HG03558 (cell line): Measurements from ENCODE around the gene PLEKHO2.

Source experiments
- ATAC-seq: cut with Tn5 transposase; IDR thresholded peaks from one replicate; pipeline ENCODE4 v1.9.1; 2021; ENCODE audit warnings: moderate number of reproducible peaks; ENCODE audit not compliant: unreplicated experiment; ENCODE audit errors: extremely low read depth

PLEKHO2 gene

DNA sequence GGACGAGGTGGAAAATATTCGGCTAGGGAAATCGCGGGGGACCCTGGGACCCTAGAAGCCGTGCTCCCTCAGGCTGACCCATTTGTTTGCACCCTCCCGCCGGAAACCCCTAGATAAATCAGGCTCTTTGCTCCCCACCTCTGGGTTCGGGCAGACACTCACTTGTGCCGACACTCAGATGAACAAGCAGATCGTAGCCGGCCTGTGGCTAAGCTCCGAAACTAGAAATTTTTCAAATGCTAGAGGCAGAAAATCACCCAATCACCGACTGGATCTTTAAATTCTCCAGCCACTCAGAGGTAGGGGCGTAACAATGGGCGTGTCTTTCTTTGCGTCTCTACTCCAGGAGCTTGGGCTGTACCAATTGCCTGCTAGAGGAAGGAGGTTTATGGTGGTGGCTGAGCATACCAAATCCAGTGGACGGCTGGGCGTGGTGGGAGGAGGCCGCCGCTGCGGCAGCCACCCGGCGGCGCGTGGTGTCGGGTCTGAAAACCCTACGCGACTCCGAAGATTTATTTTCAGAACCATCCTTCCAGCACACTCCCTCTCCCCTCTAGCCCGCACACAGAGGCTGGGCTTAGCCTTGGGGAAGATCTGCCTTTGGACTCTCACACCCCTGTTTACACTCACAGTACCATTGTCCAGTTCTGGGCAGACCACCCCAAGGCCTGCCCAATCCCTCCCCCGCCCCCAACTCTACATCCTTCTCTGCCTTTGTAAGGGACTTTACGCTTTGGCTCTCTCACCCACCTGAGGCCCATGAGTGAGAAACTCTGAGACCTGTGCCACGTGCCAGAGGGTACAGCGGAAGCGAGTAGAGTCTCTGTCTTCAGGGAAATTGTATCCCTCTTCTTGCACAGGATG is 16.1 kb upstream of the PLEKHO2 start, which contains the start of gene PIF1:
Gene PIF1 (minus strand): TSS at position 217 of the 864 bp plus-strand sequence. CDS start 1,312 bp downstream, outside the sequence.
- ATAC-seq, result peak; percentile 53

DNA sequence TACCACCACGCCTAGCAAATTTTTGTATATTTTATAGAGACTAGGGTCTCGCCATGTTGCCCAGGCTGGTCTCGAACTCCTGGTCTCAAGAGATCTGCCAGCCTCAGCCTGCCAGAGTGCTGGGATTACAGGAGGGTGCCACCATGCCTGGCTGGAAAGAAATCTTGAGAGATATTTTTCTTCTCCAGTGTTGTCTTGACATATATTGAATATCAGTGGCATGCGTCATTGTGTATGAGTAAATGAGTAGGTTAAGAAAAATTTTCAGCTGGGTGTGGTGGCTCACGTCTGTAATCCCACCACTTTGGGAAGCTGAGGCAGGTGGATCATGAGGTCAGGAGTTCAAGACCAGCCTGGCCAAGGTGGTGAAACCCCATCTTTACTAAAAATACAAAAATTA is 12.7 kb upstream of the PLEKHO2 start:
- ATAC-seq, result no peak

DNA sequence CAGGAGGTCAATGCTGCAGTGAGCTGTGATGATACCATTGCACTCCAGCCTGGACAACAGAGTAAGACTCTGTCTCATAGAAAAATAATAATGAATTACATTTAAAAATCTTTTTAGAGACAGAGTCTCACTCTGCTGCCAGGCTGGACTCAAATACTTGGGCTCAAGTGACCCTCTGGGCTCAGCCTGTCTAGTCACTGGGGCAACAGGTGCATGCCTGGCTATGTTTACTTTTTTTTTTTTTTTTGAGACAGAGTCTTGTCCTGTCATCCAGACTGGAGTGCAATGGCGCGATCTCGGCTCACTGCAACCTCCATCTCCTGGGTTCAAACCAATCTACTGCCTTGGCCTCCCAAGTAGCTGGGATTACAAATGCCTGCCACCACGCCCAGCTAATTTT is 8.0 kb upstream of the PLEKHO2 start:
- ATAC-seq, result no peak

DNA sequence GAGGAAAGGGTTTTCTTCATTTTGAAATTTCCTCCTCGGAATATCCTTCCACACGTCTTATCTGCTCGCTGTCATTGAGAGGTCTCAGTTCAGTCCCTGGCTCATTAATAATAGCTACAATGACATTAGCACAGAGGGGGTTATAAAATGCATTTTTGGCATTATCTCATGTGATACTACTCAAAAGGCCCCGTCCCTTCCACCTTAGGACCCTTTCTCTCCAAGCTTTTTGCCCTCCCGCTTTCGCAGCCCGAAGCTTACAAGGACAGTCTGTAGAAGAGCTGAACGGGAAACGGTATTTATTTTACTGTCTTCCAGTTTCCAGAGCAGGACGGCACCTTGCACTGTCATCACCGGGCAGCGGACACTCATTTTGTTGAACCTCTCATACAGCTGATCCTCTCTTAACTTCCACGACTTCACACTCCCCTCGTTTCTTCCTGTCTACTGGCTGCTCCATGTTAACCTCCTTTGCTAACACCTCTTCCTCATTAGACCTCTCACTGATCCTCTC is 5.6 kb upstream of the PLEKHO2 start:
- ATAC-seq, result no peak

DNA sequence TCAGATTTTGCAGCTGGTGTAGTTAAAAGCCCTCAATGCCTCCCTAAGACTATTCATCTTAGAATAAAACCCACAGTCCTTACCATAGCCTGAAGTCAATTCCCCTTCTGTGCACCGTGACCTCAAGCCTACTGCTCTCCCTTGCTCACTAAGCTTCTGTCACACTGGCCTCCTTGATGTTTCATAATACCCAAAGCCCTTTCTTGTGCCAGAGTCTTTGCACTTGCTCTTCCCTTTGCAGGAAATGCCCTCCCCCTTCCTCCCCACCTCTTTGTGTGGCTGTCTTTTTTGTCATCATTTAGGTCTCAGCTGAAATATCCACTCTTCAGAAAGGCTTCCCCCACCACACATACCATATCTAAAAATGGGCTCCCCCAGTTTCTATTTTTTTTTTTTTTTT is 4.2 kb upstream of the PLEKHO2 start:
- no peak for ATAC-seq

DNA sequence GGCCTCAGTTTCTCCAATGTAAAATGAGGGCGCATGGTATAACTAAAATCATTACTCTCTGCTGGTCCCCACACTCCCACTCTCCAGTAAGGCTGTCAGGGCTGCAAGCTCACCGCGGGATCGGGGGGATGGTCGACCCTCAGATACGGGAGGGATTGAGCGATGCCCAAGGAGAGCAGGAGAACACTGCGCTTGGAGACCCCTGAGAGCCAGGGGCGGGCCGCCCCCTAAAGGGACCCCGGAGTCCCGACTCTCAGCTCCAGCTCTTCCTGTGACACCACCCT is 713 bp upstream of the PLEKHO2 start:
- ATAC-seq, result no peak

DNA sequence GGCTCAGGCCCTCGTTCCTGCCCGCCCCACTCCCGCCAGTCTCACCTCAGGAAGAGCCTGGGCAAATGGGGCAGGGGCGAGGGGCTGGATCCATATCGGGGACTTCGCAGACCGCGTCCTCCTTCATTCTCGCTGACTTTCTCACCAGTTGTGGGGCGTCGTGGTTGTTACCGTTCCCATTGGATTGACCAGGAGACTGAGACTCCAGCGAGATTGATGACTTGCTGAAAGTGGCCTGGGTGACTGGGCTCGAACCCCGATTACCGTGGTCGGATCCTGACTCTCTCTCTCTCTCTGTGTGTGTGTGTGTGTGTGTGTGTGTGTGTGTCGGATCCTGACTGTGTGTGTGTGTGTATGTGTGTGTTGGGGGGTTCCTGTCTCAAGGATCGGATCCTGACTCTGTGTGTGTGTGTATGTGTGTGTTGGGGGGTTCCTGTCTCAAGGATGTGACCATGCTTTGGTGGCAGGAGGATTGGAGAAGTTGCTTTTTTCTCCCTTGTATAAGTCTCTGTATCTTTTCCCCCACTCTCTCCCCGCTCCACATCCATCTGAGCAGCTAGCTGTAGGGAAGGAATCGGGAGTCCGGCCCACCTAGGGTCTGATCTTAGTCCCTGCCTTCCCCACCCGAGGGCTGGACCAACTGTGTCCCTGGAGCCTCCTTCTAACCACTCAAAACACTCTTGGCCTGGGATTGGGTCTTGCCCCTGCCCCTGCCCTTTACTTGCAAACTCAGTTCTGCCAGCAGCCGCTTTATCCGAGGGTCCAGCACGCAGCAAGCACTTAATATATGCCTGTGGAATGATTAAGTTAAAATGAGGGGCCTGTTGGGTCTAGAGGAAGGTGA is 603 bp downstream of the PLEKHO2 start:
- no peak for ATAC-seq

DNA sequence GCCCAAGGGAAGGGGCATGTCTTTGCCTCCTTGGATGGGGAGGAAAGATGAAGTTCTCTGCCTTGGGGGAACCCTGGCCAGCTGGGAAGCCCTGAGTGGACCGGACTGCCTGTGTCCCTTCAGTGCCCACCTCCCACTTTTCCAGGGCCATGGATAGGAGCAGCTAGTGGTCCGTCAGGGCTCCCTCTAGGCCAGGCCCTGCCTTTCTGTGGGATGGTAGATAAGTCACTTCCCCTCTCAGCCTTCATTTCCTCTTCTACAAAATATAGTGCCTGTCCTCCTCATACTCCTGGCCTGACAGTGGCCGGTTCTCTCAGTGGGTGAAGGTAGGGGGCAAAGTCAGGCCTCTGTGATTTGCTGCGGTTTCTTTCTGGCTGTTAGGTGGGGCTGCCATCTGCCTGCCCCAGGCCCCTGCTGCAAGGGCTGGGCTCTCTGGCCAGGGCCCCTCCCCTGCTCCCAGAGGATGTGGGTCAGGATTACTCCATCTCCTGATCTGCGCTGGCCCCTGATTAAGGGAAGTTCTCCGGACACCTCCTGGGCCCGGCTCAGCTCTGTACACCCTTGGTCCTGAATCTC is 1.4 kb downstream of the PLEKHO2 start:
- ATAC-seq, result no peak

DNA sequence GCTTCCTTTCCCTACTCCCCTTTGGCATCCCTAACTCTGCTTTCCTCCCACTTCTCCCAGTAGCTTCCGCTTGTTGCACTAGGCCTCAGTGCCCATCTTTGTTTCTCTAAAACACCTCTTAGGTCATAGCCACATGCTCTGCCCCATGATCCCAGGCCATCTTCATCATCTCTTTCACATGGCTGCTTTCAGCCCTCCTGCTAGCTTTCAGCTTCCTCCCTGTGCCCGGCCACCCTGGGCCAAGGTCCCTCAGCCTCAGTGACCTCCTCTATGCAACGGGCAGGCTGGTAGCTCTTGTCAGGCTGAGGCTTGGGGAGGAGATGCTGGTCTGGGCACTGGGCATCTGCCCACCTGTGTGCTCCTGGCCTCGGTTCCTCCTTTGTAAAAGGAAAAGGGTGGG is 2.3 kb downstream of the PLEKHO2 start:
- ATAC-seq, result no peak

DNA sequence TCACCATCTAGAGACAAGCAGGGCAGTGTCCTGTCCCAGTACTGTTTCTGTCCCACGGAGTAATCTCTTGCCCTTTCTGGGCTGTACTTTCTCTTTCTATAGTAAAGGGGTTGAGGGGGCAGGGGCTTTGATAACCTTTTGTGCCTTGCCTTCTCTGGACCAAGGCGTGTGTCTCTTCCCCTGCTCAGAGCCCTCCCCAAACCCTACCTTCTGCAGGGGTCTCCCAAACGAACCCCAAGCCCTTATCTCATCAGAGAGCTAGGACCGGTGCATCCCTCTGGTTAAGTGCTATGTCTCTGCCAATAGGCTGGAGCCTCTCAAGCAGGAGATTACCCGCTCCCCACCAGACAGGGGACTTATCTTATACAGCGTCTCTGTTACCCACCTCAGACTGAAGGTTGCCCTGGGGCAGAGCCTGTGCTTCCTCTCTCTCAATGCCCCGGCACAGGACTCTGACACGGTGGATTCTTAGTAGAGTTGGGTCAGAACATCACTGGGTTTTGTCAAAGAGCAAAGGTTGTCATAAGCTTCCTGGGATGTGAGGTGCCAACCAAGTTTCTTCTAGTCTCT is 2.9 kb downstream of the PLEKHO2 start:
- ATAC-seq, result no peak

DNA sequence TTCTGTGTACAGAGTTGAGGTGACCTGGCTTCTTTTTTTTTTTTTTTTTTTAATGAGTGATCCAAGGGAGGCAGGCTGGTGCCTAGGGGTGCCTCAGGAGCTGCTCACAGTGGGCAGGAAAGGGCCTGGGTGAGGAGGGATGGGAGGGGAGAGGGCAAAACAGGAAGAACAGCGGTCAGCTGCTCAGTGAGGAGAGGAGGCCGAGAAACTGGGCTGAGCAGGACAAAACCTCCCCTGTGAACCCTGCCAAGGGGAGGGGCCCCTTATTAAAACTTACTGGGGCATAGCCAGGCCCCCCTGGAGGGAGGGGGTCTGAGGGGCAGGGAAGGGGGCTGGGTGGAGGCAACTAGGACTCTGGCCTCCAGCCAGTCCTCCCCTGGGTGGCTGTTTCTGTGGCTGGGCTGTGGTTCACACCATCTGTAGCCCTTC is 3.5 kb downstream of the PLEKHO2 start:
- ATAC-seq, result no peak

DNA sequence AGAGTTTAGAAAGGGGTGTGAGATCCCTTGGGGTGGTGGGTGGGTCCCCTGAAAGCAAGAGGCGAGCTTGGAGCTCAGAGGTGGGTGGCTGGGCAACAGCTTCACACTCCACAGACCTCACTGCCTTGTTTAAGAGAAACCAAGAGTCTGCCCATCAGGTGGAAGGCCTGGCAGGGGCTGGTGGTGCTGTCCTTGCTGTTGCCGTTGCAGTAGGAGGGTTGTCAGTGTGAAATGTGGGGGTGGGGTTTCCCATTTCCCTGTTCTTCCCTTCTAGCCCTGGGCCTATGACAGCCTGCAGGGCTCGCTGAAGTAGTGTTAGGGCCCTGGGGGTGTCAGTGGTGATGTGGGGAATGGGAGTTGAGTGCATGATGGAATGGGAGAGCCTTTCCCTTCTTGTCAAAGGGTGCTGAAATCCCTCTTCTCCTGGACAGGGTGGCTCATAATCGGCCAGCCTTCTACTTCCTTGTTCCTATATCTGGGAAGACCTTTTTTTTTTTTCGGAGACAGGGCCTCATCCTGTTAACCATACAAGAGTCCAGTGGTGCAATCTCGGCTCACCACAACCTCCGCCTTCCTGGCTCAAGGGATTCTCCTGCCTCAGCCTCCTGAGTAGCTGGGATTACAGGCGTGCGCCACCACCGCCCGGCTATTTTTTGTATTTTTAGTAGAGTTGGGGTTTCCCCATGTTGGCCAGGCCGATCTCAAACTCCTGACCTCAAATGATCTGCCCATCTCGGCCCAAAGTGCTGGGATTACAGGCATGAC is 4.3 kb downstream of the PLEKHO2 start:
- no peak for ATAC-seq

DNA sequence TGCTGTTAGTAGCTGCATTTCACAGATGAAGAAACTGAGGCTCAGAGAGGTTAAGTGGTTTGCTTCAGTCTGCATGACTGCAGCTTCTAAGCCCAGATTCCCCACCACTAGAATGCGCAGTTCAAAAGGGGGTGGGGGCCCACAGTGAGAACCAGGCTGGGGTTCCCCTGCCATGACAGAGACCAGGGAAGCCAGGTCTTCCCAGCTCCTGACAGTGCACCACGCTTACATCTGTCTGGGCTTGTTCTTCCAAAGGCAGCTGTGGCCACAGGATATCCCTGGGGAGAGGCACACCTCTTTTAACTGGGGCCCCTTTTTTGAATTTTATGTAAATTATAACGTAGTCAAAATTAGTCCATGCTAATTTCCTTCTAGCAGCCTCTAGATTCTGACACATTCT is 5.3 kb downstream of the PLEKHO2 start:
- no peak for ATAC-seq

DNA sequence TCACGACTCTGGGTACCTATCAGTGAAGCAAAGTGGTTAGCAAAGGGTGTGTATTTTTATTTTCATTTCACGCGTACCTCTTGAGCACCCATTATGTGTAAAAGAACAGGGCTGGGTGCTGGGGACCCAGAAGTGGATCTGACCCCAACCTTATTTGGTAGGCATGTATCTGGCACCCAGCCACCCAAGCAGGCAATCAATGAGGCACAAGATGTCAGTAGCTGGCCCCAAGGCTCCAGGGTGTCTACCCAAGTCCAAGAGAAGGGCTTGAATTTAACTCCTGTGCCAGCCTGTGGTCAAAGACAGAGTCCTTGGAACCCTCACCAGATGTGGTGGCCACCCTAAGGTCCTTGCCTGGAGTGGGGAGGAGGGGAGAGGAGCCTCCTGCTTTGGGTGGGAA is 5.7 kb downstream of the PLEKHO2 start:
- no peak for ATAC-seq

DNA sequence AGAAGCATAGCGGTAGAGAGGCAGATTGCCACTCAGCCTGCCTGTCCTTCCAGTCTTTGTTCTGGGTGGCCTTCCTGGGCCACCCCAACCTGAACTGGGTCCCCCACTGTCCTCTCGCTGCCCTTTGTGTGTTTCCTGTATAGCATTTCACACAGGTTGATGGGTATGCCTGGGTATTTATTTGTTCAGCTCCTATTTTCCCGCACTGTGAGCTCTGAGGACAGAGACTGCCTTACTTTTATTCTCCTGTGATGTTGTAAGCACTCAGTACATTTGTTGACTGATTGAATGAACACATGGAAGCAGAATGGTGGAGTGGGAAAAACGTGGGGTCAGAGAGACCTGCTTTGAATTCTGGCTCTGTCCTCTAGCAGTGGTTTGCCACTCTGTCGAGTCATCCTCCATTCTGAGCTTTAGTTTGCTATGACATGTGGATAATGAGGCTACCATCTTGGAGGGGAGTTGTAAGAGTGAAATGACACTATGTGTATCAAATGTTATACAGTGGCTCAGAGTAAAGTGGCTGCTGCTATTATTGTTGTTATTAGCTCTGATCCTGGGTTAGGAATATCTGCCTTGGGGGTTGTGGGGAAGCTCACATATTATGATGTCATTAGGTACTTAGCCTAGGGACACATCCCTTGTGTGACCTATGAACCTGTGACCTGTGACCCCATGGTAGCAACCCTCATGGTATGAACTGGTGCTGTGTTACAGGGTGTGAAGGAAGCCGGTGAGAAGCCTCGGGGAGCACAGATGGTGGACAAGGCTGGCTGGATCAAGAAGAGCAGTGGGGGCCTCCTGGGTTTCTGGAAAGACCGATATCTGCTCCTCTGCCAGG is 6.4 kb downstream of the PLEKHO2 start:
- ATAC-seq, result no peak

DNA sequence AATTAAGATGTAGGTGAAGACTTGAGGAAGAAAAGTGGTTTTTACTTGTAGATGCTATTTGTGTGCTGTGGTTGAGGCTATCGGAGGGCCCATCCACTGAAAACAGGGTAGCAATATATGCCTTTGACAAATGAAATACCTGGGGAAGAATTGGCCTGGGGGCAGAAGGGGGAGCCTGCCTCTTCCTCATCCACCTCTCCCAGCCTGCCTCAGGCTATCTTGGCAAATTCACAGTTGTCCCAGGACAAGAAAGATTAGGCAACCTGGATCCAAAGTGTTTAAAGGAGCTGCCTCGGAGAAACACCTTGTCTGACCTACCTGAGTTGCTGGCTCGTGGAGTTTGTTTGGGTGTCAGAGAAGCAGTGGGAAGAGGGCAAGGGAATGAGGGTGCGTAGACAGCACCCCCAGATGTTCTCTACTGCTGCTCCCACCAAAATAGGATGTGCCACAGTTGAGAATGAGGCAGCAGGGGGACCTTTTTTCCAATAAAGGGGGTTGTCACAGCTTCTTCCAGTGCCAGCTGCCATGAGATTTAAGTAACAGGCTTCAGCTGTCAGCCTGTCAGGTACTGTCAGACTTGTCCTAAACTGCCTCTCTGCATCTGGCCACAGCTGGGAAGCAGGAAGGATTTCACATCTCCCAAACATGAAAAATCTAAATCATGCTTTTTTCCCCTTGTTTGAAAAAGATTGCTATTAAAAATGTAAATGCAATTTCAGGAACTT is 9.2 kb downstream of the PLEKHO2 start:
- ATAC-seq, result no peak

DNA sequence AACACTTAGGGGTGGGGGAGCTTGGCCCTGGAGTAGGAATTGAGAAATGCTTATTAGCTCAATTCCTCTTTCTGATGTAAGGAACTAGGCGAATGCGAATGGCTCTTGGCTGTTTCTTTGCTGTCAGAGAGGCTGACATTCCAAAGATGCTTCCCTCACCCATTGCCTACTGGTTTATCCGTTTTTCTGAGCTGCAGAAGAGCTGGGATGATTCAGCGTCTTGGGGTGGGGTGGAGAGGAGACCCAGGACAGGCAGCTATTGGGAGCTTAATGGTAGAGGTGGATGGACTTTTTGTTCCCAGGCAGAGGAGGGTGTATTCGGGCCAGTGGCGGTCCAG is 9.8 kb downstream of the PLEKHO2 start:
- no peak for ATAC-seq

DNA sequence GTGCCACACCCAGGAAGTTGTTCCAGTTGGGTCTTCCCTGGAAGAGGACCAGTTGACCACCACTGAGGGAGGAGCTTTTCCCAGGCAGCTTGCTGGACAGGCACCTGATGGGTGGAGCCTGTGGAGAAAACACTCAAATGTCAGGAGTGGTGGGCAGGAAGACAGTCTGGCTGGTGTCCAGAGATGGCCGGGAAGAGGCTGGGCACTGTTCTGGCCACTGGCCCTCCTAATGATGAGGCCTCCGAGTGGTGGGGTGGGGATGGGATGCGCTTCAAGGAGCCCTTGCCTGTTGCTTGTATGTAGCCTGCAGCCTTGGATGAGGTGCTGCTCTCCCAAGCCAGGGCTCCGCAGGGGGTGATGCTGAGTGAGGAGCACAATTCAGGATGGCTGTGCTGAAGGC is 12.3 kb downstream of the PLEKHO2 start:
- no peak for ATAC-seq

DNA sequence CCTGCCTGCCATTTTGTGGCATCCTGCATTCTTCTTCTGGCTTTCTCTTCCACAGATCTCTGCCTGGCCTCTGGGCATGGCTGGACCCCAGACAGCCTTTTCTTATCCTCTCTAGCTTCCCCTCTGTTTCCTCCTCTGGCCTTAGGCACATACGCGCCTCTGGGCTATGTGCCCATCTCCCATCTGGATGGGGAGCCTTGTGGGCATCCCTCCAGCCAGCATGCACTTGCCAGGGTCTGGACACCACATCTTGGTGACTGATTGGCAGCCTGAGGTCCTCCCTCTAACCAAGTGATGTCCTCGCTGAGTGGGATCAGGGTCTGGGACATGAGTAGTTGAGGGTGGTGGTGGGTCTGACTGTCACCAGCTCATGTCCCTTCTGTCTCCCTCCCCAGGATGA is 12.8 kb downstream of the PLEKHO2 start:
- ATAC-seq, result no peak
